Measurements from ENCODE around the gene SHPK.

The SHPK gene

DNA sequence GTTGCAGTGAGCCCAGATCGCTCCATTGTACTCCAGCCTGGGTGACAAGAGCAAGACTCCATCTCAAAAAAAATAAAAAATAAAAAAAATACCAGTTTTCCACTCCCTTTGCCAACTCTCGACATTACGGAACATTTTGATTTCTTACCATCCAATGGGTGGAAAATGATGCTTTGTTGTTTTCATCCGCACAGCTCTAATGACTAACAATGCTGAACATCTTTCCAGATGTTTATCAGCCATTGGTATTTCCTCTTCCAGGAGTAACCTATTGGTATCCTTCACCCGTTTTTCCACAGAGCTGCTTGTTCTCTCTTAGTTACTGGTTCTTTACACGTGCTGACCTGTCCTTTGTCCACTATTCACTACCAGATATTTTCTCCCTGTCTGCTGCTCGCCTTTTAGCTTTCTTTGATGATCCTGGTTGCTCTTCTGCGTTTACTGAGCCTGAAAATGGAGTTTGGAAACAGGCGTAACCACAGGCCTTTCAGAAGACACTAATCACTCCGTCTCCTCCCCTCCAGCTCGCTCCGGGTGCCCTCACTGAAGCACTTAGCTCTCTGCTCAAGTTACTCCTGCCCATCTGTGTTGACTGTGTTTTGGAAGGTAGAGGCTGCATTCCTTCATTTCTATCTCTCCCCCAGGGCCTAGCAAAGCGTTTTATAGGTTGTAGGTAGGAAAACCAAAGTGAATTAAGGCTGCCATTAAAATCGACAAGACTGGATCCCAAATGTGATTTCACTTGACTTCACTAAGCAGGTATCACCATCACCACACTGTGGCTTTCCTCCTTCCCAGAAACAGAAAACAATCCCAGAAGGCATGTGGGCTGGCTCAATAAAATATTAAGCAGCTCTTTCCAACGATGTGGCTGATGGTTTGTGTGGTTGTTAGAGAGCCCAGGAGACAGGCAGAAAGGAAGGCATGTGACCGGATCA, 8.9 kb downstream of the SHPK start:
- no peak overlapping the region for H3K4me3 ChIP-seq (ENCODE audit: low read length)
- no peak for DNase-seq (ENCODE audit: low read depth)
- TF ChIP-seq, protein P1, sequence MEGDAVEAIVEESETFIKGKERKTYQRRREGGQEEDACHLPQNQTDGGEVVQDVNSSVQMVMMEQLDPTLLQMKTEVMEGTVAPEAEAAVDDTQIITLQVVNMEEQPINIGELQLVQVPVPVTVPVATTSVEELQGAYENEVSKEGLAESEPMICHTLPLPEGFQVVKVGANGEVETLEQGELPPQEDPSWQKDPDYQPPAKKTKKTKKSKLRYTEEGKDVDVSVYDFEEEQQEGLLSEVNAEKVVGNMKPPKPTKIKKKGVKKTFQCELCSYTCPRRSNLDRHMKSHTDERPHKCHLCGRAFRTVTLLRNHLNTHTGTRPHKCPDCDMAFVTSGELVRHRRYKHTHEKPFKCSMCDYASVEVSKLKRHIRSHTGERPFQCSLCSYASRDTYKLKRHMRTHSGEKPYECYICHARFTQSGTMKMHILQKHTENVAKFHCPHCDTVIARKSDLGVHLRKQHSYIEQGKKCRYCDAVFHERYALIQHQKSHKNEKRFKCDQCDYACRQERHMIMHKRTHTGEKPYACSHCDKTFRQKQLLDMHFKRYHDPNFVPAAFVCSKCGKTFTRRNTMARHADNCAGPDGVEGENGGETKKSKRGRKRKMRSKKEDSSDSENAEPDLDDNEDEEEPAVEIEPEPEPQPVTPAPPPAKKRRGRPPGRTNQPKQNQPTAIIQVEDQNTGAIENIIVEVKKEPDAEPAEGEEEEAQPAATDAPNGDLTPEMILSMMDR (conservative IDR thresholded peaks at IDR 0.05; ENCODE audit: low read depth, low read length) = no peak

- H3K4me3 ChIP-seq (ENCODE audit: low read length) = no peak overlapping the region
- no peak for DNase-seq (ENCODE audit: low read depth)
- TF ChIP-seq, protein P1 (conservative IDR thresholded peaks at IDR 0.05; ENCODE audit: low read depth, low read length) = no peak
These were observed 13.0 kb downstream of the SHPK start for GRCh38 chr17:3622977-3623594.

GRCh38 chr17:3621146-3621720, 14.8 kb downstream of the SHPK start:
- TF ChIP-seq, protein P1 (conservative IDR thresholded peaks at IDR 0.05; ENCODE audit: low read depth, low read length) = no peak
- no peak overlapping the region for H3K4me3 ChIP-seq (ENCODE audit: low read length)
- DNase-seq (ENCODE audit: low read depth) = no peak

DNA sequence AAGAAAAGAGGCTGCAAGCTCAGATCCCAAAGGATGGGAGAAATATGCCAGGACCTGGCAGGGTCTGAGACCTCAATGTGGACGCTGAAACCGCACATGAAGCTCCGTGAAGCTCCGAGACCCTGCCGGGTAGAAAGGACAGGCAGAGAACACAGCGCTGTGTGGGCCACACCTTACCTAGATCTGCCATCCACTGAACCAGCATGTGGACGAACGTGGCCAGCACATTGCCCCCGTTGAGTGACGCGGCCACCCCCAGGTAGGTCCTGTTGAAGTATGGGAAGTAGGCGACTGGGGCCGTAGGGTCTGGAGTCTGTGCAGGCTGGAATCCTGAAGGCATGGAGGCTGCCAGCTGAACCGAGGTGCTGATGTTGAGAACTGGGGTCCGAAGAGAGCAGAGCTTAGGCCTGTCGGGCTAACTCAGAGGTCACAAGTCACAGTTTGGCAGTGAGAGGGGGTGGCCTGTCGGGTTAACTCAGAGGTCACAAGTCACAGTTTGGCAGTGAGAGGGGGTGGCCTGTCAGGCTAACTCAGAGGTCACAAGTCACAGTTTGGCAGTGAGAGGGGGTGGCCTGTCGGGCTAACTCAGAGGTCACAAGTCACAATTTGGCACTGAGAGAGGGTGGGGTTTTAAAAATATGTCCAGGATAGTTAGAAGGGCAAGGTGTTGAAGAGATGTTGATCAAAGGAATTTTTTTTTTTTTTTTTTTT, 20.7 kb downstream of the SHPK start:
- no peak overlapping the region for H3K4me3 ChIP-seq (ENCODE audit: low read length)
- TF ChIP-seq, protein P1 (conservative IDR thresholded peaks at IDR 0.05; ENCODE audit: low read depth, low read length) = no peak
- DNase-seq (ENCODE audit: low read depth) = no peak

- no peak for DNase-seq (ENCODE audit: low read depth)
- H3K4me3 ChIP-seq (ENCODE audit: low read length) = no peak overlapping the region
- TF ChIP-seq, protein P1 (conservative IDR thresholded peaks at IDR 0.05; ENCODE audit: low read depth, low read length) = no peak
These were observed 22.9 kb downstream of the SHPK start for GRCh38 chr17:3613124-3613523.

DNA sequence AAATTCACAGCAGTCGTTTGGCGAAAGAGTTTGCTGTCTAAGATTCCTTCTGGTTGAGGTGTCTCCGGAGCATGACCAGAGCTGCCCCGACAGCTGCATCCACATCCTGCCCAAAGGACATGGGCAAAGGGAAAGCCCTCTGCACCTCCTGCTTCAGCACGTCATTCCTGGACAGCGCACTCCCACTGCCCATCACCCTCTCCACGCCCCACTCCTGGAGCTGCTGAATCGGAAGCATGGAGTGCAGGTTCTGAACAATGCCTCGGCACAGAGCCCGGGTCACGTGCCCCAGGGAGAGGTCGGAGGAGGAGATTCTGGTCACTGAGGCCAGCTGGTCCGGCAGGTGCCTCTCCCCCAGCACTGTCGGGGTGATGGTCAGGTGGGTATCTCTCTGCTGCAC, 25.5 kb downstream of the SHPK start:
- TF ChIP-seq, protein P1 (conservative IDR thresholded peaks at IDR 0.05; ENCODE audit: low read depth, low read length) = no peak
- H3K4me3 ChIP-seq (ENCODE audit: low read length) = no peak overlapping the region
- no peak for DNase-seq (ENCODE audit: low read depth)
